Natural killer cell (primary cell): ENCODE data around the gene SCARB2. TPM values are rescaled to one million over a fixed set of nuclear protein-coding genes. Genes with fewer than 3 reads are reported as not detected.

Experiments used
- ATAC-seq, 3 donors: fragments of 150-1000 bp in 2 of 3; fragments of 200-7000 bp in 1 of 3; cut with Tn5 transposase; 1 replicate in 1 of 3; 2 replicates in 2 of 3; pipeline ENCODE4 v1.10.0; 2021; ENCODE audit warnings: mild to moderate bottlenecking in 2 of 3, moderate library complexity in 2 of 3
- DNase-seq, 2 donors: peaks; one replicate each; pipeline versions ENCODE4 v3.0.0 to v3.0.0-alpha.2; 2013 to 2021; ENCODE audit warnings: mixed read lengths in 1 of 2
- H3K27ac ChIP-seq: one replicate; pipeline ENCODE4 v1.5.1; 2013; ENCODE audit warnings: mild to moderate bottlenecking, low read length
- H3K27me3 ChIP-seq: one replicate; pipeline ENCODE4 v1.6.1; 2013; ENCODE audit warnings: low read length; ENCODE audit not compliant: control insufficient read depth, insufficient read depth
- H3K36me3 ChIP-seq: one replicate; pipeline ENCODE4 v1.6.1; 2013; ENCODE audit warnings: low read length; ENCODE audit not compliant: control insufficient read depth, insufficient read depth
- H3K4me1 ChIP-seq: one replicate; pipeline ENCODE4 v1.6.1; 2013; ENCODE audit warnings: low read length; ENCODE audit not compliant: control insufficient read depth, insufficient read depth
- H3K4me3 ChIP-seq: one replicate; pipeline ENCODE4 v1.5.1; 2013; ENCODE audit warnings: low read length
- H3K9me3 ChIP-seq: one replicate; pipeline ENCODE4 v1.6.1; 2013; ENCODE audit warnings: low read length; ENCODE audit not compliant: control insufficient read depth, insufficient read depth
- H3K27ac Mint-ChIP-seq, 2 donors: one replicate each; pipeline ENCODE4 v1.8.0; 2022; ENCODE audit warnings: mild to moderate bottlenecking in 2 of 2, mixed read lengths in 2 of 2, moderate library complexity in 1 of 2
- H3K27me3 Mint-ChIP-seq, 2 donors: one replicate each; pipeline ENCODE4 v1.8.0; 2022; ENCODE audit warnings: low read depth in 2 of 2, mixed read lengths in 2 of 2
- H3K36me3 Mint-ChIP-seq: one replicate; pipeline ENCODE4 v1.8.0; 2022; ENCODE audit warnings: mixed read lengths
- H3K4me1 Mint-ChIP-seq, 2 donors: one replicate each; pipeline ENCODE4 v1.8.0; 2022; ENCODE audit warnings: mixed read lengths in 2 of 2
- H3K4me3 Mint-ChIP-seq: one replicate; pipeline ENCODE4 v1.8.0; 2022; ENCODE audit warnings: mild to moderate bottlenecking, moderate library complexity, mixed read lengths
- H3K9me3 Mint-ChIP-seq, 2 donors: one replicate each; pipeline ENCODE4 v1.8.0; 2022; ENCODE audit warnings: mixed read lengths in 2 of 2
- WGBS: methylation state at CpG from one replicate; pipeline ENCODE4 v1.1.7; 2013; ENCODE audit warnings: missing lambda C conversion rate; ENCODE audit not compliant: insufficient coverage; 5-methylcytosine and 5-hydroxymethylcytosine counted together
- intact Hi-C: fragments of 100-400 bp; cut with micrococcal nuclease; formaldehyde crosslinking; loops from one replicate; pipeline ENCODE4 v1.14.2; 2022
- total RNA-seq, 4 donors: library from RNA; stranded (reverse); fragments of 120-200 nt in 1 of 4; gene quantifications; one replicate each; pipeline versions ENCODE4 v1.2.3 to v1.2.4, GENCODE V29; 2013 to 2022
- TF ChIP-seq, protein P1 (sequence below): fragments of 200-600 bp; IDR thresholded peaks from one replicate; pipeline ENCODE4 v1.8.0; 2022; ENCODE audit warnings: antibody characterized with exemption

The SCARB2 gene
- total RNA-seq, 3 donors from 2014 or later (not counting 1 experiment from before 2014, with no cell fraction given): 22.0 to 39.0 (median 30.4) TPM

DNA sequence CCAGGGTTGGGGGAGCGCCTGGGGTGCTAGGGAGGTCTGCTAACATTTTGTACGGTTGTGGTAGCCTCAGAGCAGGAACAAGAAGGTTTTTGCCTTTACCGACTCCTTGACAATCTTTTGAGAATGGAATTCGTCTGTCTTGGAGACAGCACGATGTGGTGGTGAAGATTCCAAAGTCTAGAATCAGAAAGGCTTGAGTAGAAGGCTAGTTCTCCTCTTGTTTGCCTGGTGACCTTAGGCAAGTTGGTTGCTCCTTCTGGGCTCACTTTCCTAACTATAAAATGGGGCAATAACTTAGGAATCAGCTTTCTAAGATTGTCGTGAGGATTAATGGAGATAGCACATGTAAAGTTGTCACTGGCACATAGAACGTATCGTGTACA lies 38.6 kb upstream of the SCARB2 start:
- DNase-seq (no peak), ATAC-seq (no peak)
- H3K36me3 Mint-ChIP-seq: no peaks in the 10 kb centered on the region
- peaks cover 56 to 80% of the 10 kb centered on the region in 2 donors for H3K27me3 Mint-ChIP-seq
- H3K4me1 ChIP-seq: peaks cover 12% of the 10 kb centered on the region
- no peak overlapping the region for H3K27ac ChIP-seq
- H3K9me3 ChIP-seq: no peaks in the 10 kb centered on the region
- WGBS: 91% methylated on average over 8 of the region's 8 CpGs
- no peaks in the 10 kb centered on the region for H3K36me3 ChIP-seq
- peaks cover 36% of the 10 kb centered on the region for H3K27me3 ChIP-seq
- no peak overlapping the region for H3K4me3 ChIP-seq
- peaks cover 8 to 13% of the 10 kb centered on the region in 2 donors for H3K4me1 Mint-ChIP-seq
- TF ChIP-seq, protein P1, sequence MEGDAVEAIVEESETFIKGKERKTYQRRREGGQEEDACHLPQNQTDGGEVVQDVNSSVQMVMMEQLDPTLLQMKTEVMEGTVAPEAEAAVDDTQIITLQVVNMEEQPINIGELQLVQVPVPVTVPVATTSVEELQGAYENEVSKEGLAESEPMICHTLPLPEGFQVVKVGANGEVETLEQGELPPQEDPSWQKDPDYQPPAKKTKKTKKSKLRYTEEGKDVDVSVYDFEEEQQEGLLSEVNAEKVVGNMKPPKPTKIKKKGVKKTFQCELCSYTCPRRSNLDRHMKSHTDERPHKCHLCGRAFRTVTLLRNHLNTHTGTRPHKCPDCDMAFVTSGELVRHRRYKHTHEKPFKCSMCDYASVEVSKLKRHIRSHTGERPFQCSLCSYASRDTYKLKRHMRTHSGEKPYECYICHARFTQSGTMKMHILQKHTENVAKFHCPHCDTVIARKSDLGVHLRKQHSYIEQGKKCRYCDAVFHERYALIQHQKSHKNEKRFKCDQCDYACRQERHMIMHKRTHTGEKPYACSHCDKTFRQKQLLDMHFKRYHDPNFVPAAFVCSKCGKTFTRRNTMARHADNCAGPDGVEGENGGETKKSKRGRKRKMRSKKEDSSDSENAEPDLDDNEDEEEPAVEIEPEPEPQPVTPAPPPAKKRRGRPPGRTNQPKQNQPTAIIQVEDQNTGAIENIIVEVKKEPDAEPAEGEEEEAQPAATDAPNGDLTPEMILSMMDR: no peak
- no peak overlapping the region for H3K27ac Mint-ChIP-seq
- H3K9me3 Mint-ChIP-seq: no peaks in the 10 kb centered on the region
- intact Hi-C loops: loop anchor here (5.0 kb wide), 1 partner anchor 40 kb away; the partner anchor contains the start of gene SCARB2
- H3K4me3 Mint-ChIP-seq: peak overlapping the region; percentile 26

DNA sequence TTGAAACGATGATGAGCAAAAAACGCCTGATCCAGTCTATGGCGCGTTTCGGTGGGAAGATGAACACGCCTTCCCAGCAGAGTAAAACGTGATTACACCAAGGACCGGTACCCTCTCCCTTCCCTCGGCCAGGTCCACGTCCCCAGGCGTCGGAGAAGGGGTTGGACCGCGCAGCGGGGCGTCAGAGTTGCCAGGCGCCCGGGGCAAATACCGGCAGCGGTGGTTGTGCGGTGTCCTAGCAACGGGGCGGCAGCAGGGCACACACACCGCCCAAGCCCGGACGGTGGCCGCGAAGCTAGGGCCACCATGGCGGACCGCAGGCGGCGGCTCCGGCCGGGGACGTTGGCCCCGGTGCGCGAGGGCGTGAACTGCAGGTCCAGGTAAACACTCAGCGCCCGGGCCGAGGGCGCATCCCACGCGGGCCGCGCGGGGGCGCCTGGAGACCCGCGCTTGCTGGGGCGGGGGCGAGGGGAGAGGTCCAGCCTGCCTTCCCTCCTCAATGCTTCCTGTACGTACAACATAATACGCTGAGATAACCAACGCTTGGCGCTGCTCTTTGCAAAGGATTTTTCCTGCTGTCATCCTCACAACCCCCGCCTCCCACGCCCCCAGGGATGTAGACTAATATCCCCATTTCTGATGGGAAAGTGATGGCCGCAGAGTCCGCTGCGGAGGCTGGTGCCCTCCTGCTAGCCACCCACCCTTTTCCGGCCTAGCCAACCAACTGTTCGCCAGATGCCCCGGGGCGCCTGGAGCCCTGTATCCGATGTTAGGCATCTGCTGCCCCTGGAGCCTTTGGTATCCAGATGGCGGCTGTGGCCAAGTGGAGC lies 38.0 kb upstream of the SCARB2 start, which contains the start of gene FAM47E:
FAM47E (plus strand) TSS at position 281 of the 830 bp plus-strand sequence; CDS start at position 307, 26 bp downstream.
- Mint-ChIP-seq H3K36me3 (no peaks in the 10 kb centered on the region), H3K4me3 (peak within 1 kb of the TSS; percentile 79), H3K4me1 (peaks cover 8 to 13% of the 10 kb centered on the region in 2 donors), H3K9me3 (no peaks in the 10 kb centered on the region), H3K27me3 (peaks cover 60 to 86% of the 10 kb centered on the region in 2 donors), H3K27ac (peak within 1 kb of the TSS; percentile 29 to 41)
- H3K36me3 ChIP-seq: no peaks in the 10 kb centered on the region
- no peaks in the 10 kb centered on the region for H3K9me3 ChIP-seq
- peaks cover 36% of the 10 kb centered on the region for H3K27me3 ChIP-seq
- peak; percentile 86 to 97 (median 96) for ATAC-seq
- intact Hi-C loops: loop anchor here (5.0 kb wide), 1 partner anchor 39 kb away; the partner anchor contains the start of gene SCARB2
- no peak within 1 kb of the TSS for H3K4me3 ChIP-seq
- TF ChIP-seq, protein P1: peak; percentile 27
- peaks cover 12% of the 10 kb centered on the region for H3K4me1 ChIP-seq
- 14% methylated on average over 68 of the region's 68 CpGs for WGBS
- DNase-seq: peak; percentile 48 to 56
- H3K27ac ChIP-seq: no peak within 1 kb of the TSS

GRCh38 chr4:76250962-76251361 lies 37.3 kb upstream of the SCARB2 start:
- Histone ChIP-seq H3K4me1 (peaks cover 12% of the 10 kb centered on the region), H3K27me3 (peaks cover 34% of the 10 kb centered on the region), H3K9me3 (no peaks in the 10 kb centered on the region), H3K36me3 (no peaks in the 10 kb centered on the region), H3K27ac (no peak overlapping the region), H3K4me3 (no peak overlapping the region)
- Mint-ChIP-seq H3K9me3 (no peaks in the 10 kb centered on the region), H3K4me3 (peak overlapping the region; percentile 79), H3K27ac (peak overlapping the region; percentile 29 to 41), H3K27me3 (peaks cover 60 to 92% of the 10 kb centered on the region in 2 donors), H3K36me3 (no peaks in the 10 kb centered on the region), H3K4me1 (peaks cover 8 to 13% of the 10 kb centered on the region in 2 donors)
- WGBS: 29% methylated on average over 6 of the region's 6 CpGs
- ATAC-seq (no peak), DNase-seq (peak in 1 of 2 donors; percentile 6)
- TF ChIP-seq, protein P1: no peak
- intact Hi-C loops: loop anchor here (5.0 kb wide), 1 partner anchor 39 kb away; the partner anchor contains the start of gene SCARB2
